OCI-LY3 (cell line): ENCODE results near the gene EEA1.

ENCODE experiments used
- H2AFZ ChIP-seq: fragments of 200-600, 300-600 bp; shearing (Covaris generic); 2 replicates; pipeline ENCODE4 v1.6.0; 2014; ENCODE audit warnings: antibody characterized with exemption, low read depth, low read length
- H3K27ac ChIP-seq: fragments of 200-600, 300-600 bp; sonication (generic); 2 replicates; pipeline ENCODE4 v1.5.1; 2014; ENCODE audit warnings: mild to moderate bottlenecking, low read length, moderate library complexity, mixed read lengths
- H3K27me3 ChIP-seq: fragments of 200-600, 300-600 bp; sonication (generic); 2 replicates; pipeline ENCODE4 v1.6.1; 2014; ENCODE audit warnings: low read depth, low read length, mixed read lengths
- H3K36me3 ChIP-seq: fragments of 200-600, 300-600 bp; sonication (generic); replicated peaks from 2 replicates; pipeline ENCODE3; 2014; ENCODE audit warnings: low read depth, low read length, mixed read lengths
- H3K4me1 ChIP-seq: fragments of 300-600, 200-600 bp; sonication (generic); 2 replicates; pipeline ENCODE4 v1.6.1; 2014; ENCODE audit warnings: low read length, mixed read lengths
- H3K4me2 ChIP-seq: fragments of 200-600, 300-600 bp; sonication (generic); 2 replicates; pipeline ENCODE4 v1.6.1; 2014; ENCODE audit warnings: low read length, mixed read lengths
- H3K4me3 ChIP-seq: fragments of 300-600, 200-600 bp; sonication (generic); 2 replicates; pipeline ENCODE4 v1.5.1; 2014; ENCODE audit warnings: antibody characterized with exemption, mild to moderate bottlenecking, low read length, moderate library complexity
- H3K79me2 ChIP-seq: fragments of 300-600, 200-600 bp; shearing (Covaris generic); 2 replicates; pipeline ENCODE4 v1.6.1; 2014; ENCODE audit warnings: mild to moderate bottlenecking, low read length, mixed read lengths
- H3K9ac ChIP-seq: fragments of 300-600, 200-600 bp; shearing (Covaris generic); 2 replicates; pipeline ENCODE4 v1.6.0; 2014; ENCODE audit warnings: mild to moderate bottlenecking, low read length, moderate library complexity
- H3K9me3 ChIP-seq: fragments of 200-600, 300-600 bp; shearing (Covaris generic); 2 replicates; pipeline ENCODE4 v1.6.1; 2014; ENCODE audit warnings: low read length, mixed read lengths; ENCODE audit not compliant: insufficient read depth
- H4K20me1 ChIP-seq: fragments of 200-600, 300-600 bp; sonication (generic); 2 replicates; pipeline ENCODE4 v1.6.1; 2016; ENCODE audit warnings: low read length, mixed read lengths; ENCODE audit not compliant: insufficient read depth
- EZH2phosphoT487 ChIP-seq: fragments of 200-600 bp; shearing (Covaris generic); IDR thresholded peaks from 2 replicates; pipeline ENCODE4 v1.6.1; 2018; ENCODE audit warnings: antibody characterized with exemption, mixed run types, low read depth
- TF ChIP-seq, protein P1 (sequence below): fragments of 200-600, 300-600 bp; sonication (generic); IDR thresholded peaks from 2 replicates; pipeline ENCODE4 v1.5.1; 2014; ENCODE audit warnings: antibody characterized with exemption, low read length, low read depth

EEA1 gene

DNA sequence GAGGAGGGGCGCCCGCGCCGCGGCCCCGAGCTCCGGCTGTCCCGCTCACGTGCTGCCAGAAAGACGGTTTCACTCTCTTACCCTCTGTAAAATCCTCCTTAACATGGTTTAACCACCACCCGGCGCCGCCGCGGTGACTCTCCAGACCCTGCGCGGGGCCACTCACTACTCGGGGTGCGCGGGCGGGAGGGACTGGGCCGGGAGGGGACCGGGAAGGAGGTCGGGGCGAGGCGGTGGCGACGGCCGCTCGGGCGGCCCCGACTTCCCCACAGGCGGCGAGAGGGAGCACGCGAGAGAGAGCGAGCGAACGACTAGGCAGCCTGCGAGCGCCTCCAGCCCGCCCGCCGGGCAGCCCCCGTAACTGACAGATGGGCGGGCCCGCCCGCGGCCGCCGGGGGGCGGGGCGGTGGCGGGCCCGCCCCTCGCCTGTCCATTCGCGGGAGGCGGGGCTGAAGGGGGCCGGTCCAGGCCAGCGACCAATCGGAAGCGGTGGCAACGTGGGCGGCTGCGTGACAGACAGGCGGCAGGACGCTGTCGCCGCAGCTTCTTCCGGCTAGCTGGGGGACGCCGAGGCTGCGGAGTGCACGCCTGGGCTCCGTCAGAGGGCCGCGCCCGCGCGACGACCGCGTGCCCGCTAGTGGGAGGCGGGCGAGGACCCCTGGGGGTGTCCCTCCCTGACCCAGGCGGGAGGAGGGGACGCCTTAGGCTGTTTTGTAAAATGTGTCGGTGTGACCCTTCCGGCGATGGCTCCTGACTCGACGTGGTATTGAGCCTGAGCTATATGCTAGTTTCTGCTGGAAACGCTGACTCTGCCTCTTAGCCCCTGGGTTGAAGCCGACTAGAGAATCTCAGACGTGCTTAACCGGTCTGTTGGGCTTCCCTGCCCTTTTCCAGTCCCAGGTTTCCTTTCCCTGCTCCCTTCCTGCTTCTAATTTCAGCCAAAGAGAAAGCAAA, at the start of gene EEA1:
Gene EEA1 (minus strand): TSS at position 334 of the 954 bp plus-strand sequence. CDS start 229 bp downstream, at position 105.
- Histone ChIP-seq H2AFZ (peak within 1 kb of the TSS; percentile 77), H3K79me2 (peaks cover 40% of the 10 kb centered on the region), H3K9me3 (no peaks in the 10 kb centered on the region), H3K36me3 (no peaks in the 10 kb centered on the region), H3K4me2 (peak within 1 kb of the TSS; percentile 97), H3K4me3 (peak within 1 kb of the TSS; percentile 87), H3K4me1 (peaks cover 27% of the 10 kb centered on the region), H4K20me1 (peaks cover 16% of the 10 kb centered on the region), H3K27ac (peak within 1 kb of the TSS; percentile 75), H3K9ac (peak within 1 kb of the TSS; percentile 87), H3K27me3 (no peaks in the 10 kb centered on the region)
- TF ChIP-seq, protein P1, sequence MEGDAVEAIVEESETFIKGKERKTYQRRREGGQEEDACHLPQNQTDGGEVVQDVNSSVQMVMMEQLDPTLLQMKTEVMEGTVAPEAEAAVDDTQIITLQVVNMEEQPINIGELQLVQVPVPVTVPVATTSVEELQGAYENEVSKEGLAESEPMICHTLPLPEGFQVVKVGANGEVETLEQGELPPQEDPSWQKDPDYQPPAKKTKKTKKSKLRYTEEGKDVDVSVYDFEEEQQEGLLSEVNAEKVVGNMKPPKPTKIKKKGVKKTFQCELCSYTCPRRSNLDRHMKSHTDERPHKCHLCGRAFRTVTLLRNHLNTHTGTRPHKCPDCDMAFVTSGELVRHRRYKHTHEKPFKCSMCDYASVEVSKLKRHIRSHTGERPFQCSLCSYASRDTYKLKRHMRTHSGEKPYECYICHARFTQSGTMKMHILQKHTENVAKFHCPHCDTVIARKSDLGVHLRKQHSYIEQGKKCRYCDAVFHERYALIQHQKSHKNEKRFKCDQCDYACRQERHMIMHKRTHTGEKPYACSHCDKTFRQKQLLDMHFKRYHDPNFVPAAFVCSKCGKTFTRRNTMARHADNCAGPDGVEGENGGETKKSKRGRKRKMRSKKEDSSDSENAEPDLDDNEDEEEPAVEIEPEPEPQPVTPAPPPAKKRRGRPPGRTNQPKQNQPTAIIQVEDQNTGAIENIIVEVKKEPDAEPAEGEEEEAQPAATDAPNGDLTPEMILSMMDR = 0 out of 2 replicates have a peak, but pooled peaks have one; percentile 19
- TF ChIP-seq EZH2phosphoT487 = no peak

DNA sequence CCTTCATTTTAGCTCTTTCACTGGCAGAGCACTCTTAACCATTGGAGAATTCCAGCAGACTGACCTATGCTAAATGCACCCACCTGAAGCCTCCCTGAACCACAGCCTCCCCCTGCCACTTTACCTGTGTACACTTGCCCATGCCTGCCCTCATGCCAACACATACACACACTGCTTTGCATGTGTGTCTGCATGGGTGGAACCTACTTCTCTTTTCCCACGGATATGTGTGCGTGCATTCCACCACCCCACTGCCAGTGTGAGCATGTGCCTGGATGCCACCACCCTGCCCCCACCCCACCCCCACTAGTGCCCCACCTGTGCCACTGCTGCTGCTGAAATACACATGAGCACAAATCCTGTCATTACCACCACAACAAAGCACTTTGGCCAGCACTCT, 49.5 kb upstream of the EEA1 start:
- TF ChIP-seq, protein P1 = no peak
- no peak for TF ChIP-seq EZH2phosphoT487
- Histone ChIP-seq H3K4me1 (peaks cover 27% of the 10 kb centered on the region), H3K9ac (no peak overlapping the region), H4K20me1 (no peaks in the 10 kb centered on the region), H3K36me3 (no peaks in the 10 kb centered on the region), H3K27me3 (no peaks in the 10 kb centered on the region), H3K4me2 (no peak overlapping the region), H3K79me2 (no peaks in the 10 kb centered on the region), H2AFZ (no peak overlapping the region), H3K4me3 (no peak overlapping the region), H3K9me3 (peaks cover 8% of the 10 kb centered on the region; the same call in 1 of the 2 replicates), H3K27ac (no peak overlapping the region)

DNA sequence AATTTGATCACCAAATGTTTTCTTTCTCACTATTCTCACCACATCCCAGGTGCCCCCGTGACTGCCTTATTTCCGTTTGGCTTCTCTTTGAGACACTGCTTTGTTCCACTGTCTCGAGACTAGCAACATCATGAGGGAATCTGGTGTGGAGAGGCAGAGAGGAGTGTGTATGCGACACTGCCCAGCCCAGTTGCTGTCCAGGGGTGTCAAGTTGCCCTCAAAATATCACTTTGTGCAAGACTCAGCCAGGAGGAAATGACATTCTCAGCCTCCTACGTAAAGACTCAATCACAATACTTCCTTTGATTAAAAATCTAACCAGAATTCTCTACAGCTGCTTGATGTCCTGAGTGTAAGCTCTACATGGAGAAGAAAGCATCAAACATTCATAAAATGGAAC, 48.2 kb upstream of the EEA1 start:
- H3K27ac ChIP-seq = no peak overlapping the region
- peak overlapping the region; percentile 14; the same call in 1 of the 2 replicates for H3K9ac ChIP-seq
- peak overlapping the region; percentile 39 for H3K4me3 ChIP-seq
- no peak for TF ChIP-seq EZH2phosphoT487
- TF ChIP-seq, protein P1 = no peak
- no peaks in the 10 kb centered on the region for H3K27me3 ChIP-seq
- no peaks in the 10 kb centered on the region for H3K36me3 ChIP-seq
- H3K79me2 ChIP-seq = no peaks in the 10 kb centered on the region
- H3K9me3 ChIP-seq = peaks cover 8% of the 10 kb centered on the region; the same call in 1 of the 2 replicates
- no peaks in the 10 kb centered on the region for H4K20me1 ChIP-seq
- H3K4me1 ChIP-seq = peaks cover 40% of the 10 kb centered on the region
- H3K4me2 ChIP-seq = peak overlapping the region; percentile 51
- H2AFZ ChIP-seq = peak overlapping the region; percentile 59; the same call in 1 of the 2 replicates

- TF ChIP-seq, protein P1 = no peak
- TF ChIP-seq EZH2phosphoT487 = no peak
- H3K4me1 ChIP-seq = peaks cover 60% of the 10 kb centered on the region
Measured at GRCh38 chr12:92974759-92975158, 45.7 kb upstream of the EEA1 start.

More at GRCh38 chr12:92974759-92975158, 45.7 kb upstream of the EEA1 start:
- Histone ChIP-seq H3K27ac (no peak overlapping the region), H3K27me3 (no peaks in the 10 kb centered on the region), H3K4me2 (no peak overlapping the region), H3K9ac (no peak overlapping the region), H4K20me1 (no peaks in the 10 kb centered on the region), H3K79me2 (no peaks in the 10 kb centered on the region), H3K9me3 (no peaks in the 10 kb centered on the region), H3K4me3 (no peak overlapping the region), H2AFZ (no peak overlapping the region), H3K36me3 (no peaks in the 10 kb centered on the region)
